Measurements from ENCODE around the gene HTT. TPM values are rescaled to one million over a fixed set of nuclear protein-coding genes. Genes with fewer than 3 reads are reported as not detected.
A peak's percentile ranks its signal among the peaks of the same experiment; 100 is the strongest.

HTT gene
- total and polyA plus RNA-seq, 8 donors: 34.5 to 75.9 (median 43.5) TPM

DNA sequence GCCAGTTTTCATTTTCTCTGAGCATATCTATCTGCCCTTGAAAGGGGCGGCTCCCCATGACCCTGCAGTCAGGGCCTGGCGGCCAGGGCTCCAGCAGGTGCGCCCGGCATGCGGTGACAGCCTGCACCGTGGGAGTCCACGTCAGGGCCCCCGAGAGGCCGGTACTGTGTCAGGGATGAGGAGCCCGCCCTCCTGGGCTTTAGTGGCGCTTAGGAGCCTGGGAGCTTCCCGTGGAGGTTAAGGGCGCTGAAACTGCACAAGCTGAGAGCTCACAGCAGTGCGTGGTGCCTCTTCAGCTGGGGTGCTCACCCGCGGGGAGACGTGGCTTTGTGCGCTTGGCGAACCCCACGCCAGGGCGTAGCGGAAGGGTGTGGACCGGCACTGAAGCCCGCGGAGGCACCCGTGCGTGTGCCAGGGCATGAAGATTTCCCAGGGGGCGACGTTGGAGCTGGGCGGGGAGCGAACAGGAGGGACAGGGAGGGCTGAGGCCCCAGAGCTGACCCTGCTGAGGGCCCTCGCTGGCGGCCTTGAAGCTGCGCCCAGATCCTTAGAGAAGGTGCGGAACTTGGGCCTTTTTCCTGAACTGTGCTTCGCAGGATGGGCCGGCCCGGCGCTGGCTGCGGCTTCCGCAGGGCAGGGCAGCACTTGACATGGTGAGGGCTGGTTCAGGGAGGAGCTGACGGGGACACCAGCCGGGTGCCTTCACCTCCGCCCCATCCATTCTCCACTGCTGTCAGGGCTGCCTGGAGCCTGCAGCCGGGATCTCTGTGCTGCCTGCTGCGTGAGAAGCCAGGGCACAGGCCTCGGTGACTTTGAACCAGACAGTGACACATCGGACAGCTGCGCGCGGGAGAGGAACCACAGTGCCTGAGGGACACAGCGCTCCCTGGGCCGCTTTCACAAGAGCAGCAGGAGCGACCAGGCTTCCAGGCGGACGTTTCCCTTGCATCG, 33.0 kb upstream of the HTT start:
- no peaks in the 10 kb centered on the region for H3K9me3 ChIP-seq
- peaks cover 13 to 57% of the 10 kb centered on the region in 2 donors for H3K4me1 ChIP-seq
- H3K27ac ChIP-seq: peak overlapping the region in 1 of 2 donors; percentile 86
- peaks cover 0 to 5% of the 10 kb centered on the region in 2 donors for H3K27me3 ChIP-seq
- intact Hi-C loops (cut with DNase I): no loop called here
- ATAC-seq (peak; percentile 70), DNase-seq (peak; percentile 40 to 91 (median 54))
- H3K4me3 ChIP-seq: peak overlapping the region; percentile 21 to 41
- TF ChIP-seq, protein P1, sequence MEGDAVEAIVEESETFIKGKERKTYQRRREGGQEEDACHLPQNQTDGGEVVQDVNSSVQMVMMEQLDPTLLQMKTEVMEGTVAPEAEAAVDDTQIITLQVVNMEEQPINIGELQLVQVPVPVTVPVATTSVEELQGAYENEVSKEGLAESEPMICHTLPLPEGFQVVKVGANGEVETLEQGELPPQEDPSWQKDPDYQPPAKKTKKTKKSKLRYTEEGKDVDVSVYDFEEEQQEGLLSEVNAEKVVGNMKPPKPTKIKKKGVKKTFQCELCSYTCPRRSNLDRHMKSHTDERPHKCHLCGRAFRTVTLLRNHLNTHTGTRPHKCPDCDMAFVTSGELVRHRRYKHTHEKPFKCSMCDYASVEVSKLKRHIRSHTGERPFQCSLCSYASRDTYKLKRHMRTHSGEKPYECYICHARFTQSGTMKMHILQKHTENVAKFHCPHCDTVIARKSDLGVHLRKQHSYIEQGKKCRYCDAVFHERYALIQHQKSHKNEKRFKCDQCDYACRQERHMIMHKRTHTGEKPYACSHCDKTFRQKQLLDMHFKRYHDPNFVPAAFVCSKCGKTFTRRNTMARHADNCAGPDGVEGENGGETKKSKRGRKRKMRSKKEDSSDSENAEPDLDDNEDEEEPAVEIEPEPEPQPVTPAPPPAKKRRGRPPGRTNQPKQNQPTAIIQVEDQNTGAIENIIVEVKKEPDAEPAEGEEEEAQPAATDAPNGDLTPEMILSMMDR (IDR thresholded peaks at IDR 0.05): no peak
- H3K36me3 ChIP-seq: no peaks in the 10 kb centered on the region

DNA sequence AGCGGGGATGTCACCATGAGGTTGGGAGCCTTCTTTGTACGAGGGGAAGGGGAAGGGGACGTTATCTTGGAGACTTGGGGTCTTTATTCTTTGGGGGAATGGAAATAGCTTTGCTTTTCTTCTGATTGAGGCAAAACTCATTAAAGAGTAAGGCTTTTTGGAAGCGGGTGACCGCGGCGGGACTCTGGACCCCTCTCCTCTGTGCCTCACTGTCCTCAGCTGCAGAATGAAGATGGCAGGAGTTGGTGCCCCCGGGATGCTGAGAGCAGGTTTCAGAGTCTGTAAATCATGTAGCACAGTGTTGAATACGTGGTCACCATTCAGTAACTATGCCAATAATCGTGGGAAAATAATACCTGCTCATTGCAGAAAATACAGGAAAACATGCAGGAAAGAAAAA, 32.3 kb upstream of the HTT start:
- no peak for ATAC-seq
- TF ChIP-seq, protein P1 (IDR thresholded peaks at IDR 0.05): no peak
- Histone ChIP-seq H3K9me3 (no peaks in the 10 kb centered on the region), H3K4me3 (peak overlapping the region; percentile 21 to 41), H3K27me3 (peaks cover 0 to 5% of the 10 kb centered on the region in 2 donors), H3K36me3 (no peaks in the 10 kb centered on the region), H3K4me1 (peaks cover 13 to 65% of the 10 kb centered on the region in 2 donors), H3K27ac (peak overlapping the region in 1 of 2 donors; percentile 86)
- no peak for DNase-seq
- intact Hi-C loops (cut with DNase I): no loop called here

DNA sequence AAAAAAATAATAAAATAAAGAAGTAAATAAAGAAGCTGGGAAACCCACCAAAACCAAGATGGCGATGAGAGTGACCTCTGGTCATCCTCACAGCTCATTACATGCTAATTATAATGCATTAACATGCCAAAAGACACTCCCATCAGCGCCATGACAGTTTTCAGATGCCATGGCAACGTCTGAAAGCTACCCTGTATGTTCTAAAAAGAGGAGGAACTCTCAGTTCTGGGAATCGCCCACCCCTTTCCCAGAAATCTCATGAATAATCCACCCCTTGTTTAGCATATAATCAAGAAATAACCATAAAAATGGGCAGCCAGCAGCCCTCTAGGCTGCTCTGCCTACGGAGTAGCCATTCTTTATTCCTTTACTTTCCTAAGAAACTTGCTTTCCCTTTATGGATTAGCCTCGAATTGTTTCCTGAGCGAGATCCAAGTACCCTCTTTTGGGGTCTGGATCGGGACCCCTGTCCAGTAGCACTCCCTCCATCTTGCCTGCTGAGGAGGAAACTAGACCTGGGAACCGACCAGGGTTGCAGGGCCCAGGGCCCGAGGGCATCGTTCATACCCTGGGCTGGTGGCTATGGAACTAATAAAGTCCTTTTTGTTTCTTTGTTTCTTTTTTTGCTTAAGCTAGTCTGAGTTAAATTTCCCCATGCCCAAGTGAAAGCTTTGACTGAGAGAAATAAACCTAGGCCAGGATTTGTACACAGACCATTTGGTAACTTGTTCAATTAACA, 31.0 kb upstream of the HTT start:
- Histone ChIP-seq H3K36me3 (no peaks in the 10 kb centered on the region), H3K27me3 (no peaks in the 10 kb centered on the region), H3K4me1 (peaks cover 7 to 61% of the 10 kb centered on the region in 2 donors), H3K9me3 (no peaks in the 10 kb centered on the region), H3K27ac (no peak overlapping the region), H3K4me3 (no peak overlapping the region)
- intact Hi-C loops (cut with DNase I): no loop called here
- ATAC-seq (no peak), DNase-seq (no peak)
- TF ChIP-seq, protein P1 (IDR thresholded peaks at IDR 0.05): no peak

DNA sequence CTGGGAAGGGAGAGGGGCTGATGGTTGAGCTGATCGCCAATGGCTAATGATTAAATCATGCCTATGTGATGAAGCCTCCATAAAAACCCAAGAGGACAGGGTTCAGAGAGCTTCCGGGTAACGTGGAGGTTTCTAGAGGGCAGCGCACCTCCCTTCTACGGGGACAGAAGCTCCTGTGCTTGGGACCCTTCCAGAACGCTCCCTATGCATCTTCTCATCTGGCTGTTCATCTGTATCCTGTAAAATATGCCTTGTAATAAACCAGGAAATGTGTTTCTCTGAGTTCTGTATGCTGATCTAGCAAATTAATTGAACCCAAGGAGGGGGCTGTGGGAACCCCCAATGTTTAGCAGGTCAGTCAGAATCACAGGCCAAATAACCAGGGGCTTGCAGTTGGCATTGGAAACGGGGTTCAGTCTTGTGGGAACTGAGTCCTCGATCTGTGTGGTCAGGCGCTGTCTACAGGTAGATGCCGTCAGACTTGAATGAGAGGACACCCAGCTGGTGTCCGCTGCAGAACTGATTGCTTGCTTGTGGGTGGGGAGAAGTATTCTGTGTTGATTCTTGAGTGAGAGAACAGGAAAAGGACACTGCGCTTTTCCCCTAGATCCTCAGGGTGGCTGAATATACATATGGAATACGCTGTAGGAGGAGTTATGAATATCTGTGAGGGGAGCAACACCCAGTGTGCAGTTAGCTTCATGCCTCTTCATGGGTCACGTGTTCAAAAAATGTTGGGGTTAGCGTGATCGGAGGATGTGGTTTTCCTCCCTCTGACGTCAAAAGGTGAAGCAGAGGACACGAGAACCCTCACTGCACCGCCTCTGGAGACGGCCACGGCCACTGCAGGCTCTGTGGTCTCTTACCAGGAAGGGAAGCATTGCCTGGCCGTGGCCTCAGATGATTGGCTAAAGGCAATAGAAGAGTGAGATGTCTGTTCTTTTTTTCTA, 29.3 kb upstream of the HTT start:
- Histone ChIP-seq H3K36me3 (no peaks in the 10 kb centered on the region), H3K4me3 (no peak overlapping the region), H3K27me3 (no peaks in the 10 kb centered on the region), H3K4me1 (peaks cover 7 to 61% of the 10 kb centered on the region in 2 donors), H3K27ac (peak overlapping the region in 1 of 2 donors; percentile 80), H3K9me3 (no peaks in the 10 kb centered on the region)
- TF ChIP-seq, protein P1 (IDR thresholded peaks at IDR 0.05): peak in 1 of 2 donors; percentile 29
- ATAC-seq: peak; percentile 50
- DNase-seq: peak in 2 of 4 donors; percentile 85 to 89
- intact Hi-C loops (cut with DNase I): no loop called here

Data from left lung (tissue), 10 donors.